GM21529 (cell line): Measurements from ENCODE around the gene IPPK.

ENCODE experiments used
- ATAC-seq: cut with Tn5 transposase; IDR thresholded peaks from one replicate; pipeline ENCODE4 v1.9.1; 2021; ENCODE audit not compliant: unreplicated experiment

The IPPK gene

DNA sequence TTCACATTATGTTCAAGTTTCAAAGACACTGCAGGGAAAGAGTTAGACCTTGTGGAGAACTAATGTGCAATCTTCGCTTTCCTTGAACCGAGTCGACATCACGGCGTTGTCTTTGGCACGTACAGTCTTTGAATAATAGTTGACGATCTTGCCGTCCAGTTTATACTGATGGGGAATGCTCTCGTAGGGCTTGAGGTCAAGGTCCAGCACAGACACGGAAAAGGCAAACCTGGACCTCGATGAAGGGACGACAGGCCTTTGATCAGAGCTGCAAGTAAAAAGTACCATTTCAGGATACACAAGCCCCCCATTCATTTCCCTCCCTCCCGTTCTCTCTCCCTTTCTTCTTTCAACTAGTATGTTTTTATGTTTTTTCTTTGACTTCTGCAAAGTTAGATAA is 54.1 kb downstream of the IPPK start:
- ATAC-seq, result no peak

GRCh38 chr9:92614763-92615461 is 55.0 kb downstream of the IPPK start:
- ATAC-seq, result no peak

GRCh38 chr9:92614123-92614510 is 55.8 kb downstream of the IPPK start:
- ATAC-seq, result no peak

- ATAC-seq, result no peak
Measured at GRCh38 chr9:92613268-92614122, 56.4 kb downstream of the IPPK start.

GRCh38 chr9:92612816-92613215 is 57.1 kb downstream of the IPPK start:
- ATAC-seq, result no peak

- ATAC-seq, result no peak
Measured at GRCh38 chr9:92612292-92612691, 57.6 kb downstream of the IPPK start.

DNA sequence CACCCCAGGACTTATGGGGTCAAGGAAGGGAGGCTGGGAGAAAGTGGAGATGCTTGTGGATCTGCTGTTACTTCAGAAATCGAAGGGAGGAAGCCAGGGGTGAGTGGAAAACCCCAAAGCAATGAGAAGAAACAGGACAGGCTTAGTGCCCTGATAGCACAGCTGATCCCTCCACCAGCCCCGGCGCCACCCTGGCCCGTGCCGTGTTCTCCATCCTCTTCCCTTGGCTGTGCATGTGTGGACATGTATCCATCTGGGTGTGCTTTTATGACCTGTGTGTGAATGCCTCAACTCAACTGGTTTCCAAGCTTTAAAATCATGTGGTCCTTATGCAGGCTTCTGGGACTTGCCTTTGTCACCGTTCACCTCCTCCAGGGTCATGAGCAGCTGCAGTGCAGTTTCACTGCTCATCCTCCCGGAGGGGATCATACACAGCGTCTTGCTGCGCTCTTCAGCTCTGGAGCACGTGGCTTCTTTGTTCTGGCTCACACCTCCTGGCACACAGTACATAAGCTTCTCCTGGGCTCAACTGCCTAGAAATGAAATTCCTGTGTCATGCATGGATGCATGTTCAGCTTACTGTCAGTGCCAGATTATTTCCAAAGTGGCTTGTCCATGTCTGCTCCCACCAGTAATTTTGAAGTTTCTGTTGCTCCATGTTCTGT is 58.2 kb downstream of the IPPK start:
- no peak for ATAC-seq

GRCh38 chr9:92610470-92611420 is 59.2 kb downstream of the IPPK start:
- no peak for ATAC-seq

DNA sequence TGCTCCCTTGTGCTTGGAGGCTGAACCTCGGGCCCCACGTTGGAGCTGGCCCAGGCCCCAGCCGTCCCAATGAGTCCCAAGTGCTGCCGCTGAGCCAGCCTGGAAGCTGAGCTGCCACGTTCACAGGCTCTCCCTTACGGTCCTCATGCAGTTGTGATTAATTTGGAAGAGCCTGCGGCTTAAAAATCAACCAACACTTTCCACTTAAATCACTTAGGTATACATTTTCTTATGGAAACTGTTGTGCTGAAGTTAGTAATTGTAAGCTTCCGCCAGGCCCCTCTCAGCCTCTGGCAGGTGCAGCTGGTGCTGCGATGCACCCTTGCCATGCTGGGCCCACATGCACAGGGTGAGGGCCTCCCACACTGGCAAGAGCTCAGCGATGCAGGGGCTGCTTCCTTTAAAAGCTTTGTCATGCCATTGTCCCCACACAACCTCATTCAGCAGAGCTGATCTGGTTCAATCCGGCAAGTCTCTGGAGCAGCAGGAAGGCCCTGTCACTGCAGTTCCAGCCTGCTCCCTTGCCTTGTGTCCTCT is 61.0 kb downstream of the IPPK start:
- no peak for ATAC-seq

DNA sequence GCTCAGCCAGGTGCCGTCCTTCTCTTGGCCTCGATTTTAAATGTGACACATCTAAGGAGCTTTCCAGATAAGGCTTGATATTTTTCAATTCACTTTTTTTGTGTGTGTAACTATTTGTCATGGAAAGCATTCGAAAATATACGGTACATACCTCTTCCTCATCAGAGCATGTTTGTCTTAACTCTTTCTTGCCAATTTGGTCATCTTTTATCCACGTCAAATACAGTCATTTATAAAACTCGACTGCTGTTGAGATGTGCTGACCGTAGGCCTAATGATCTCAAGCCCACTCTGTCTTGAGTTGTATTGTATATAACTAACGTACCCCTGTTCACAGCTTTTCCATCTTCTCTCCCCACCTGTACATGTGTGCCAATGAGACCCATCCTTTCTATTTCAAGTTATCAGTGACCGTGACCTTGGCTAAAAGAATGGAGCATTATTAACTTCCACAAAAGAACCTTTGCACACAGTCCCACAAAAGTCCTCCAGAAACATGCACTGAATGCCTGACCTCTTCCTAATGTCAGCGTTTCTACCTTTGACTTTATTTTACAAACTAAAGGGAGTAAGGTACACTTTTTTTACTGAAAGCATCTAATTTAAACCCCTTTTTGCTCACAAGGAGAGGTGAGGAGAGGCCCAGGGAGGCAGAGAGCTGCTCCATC is 61.6 kb downstream of the IPPK start:
- no peak for ATAC-seq

GRCh38 chr9:92607773-92608172 is 62.2 kb downstream of the IPPK start:
- ATAC-seq, result no peak

DNA sequence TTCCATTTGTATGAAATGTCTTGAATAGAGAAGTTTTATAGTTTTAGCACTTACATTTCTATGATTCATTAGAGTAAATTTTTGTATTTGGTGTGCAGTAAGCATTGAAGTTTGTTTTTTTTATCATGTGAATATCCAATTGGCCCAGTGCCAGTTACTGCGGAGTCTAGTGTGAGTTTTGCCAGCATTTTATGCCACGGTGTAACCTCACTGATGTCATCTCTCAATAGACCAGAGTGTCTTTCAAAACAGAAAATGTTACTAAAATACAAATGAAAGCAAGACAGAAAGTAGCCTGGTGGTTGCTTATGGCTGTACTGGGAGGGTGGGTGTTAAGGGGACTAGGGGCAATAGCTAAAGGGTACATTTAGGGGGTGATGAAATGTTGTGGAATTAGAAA is 62.8 kb downstream of the IPPK start:
- ATAC-seq, result no peak

- no peak for ATAC-seq
Measured at GRCh38 chr9:92605224-92605623, 64.7 kb downstream of the IPPK start.

GRCh38 chr9:92603990-92604389 is 65.9 kb downstream of the IPPK start:
- no peak for ATAC-seq

GRCh38 chr9:92603100-92603499 is 66.8 kb downstream of the IPPK start:
- no peak for ATAC-seq

DNA sequence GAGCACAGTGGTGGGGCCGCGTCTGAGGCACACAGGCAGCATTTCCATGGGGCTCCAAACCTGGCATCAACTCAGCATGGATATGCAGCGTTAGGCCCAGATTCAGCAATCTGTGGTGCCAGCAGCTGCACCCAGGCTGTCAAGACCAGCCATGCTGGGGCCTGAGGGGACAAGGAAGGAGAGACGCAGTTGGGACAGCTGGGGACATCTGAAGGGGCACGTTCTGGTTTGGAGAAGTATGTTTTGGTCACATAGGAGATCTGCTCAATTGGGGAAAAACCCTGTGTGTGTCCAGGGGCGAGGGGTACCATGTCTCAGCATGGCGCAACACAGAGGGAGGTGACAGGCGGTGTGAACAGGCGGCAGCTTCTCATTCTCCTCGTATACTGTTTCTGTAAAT is 67.5 kb downstream of the IPPK start:
- ATAC-seq, result no peak

- ATAC-seq, result no peak
Measured at GRCh38 chr9:92601451-92601850, 68.5 kb downstream of the IPPK start.

GRCh38 chr9:92600462-92601261 is 69.3 kb downstream of the IPPK start:
- ATAC-seq, result no peak

- no peak for ATAC-seq
Measured at GRCh38 chr9:92599938-92600461, 69.9 kb downstream of the IPPK start.
